IPS-18c (cell line): Measurements from ENCODE around the gene ZNF358.
"Not testable (repeated sequence)": the region's sequence is repeated elsewhere in the genome, so short reads cannot be mapped to it uniquely, and the experiment has no call there.

Source experiments
- H3K4me3 ChIP-seq: 2 replicates; pipeline ENCODE4 v1.7.0; 2013; ENCODE audit warnings: low read depth, mild to moderate bottlenecking, low read length, moderate library complexity; ENCODE audit not compliant: insufficient read depth
- H3K9me3 ChIP-seq: one replicate; pipeline ENCODE4 v1.6.1; 2013; ENCODE audit warnings: mild to moderate bottlenecking, low read length, moderate library complexity; ENCODE audit not compliant: control insufficient read depth, insufficient read depth

ZNF358 gene

GRCh38 chr19:7527516-7528191, 11.8 kb downstream of the ZNF358 start:
- Histone ChIP-seq H3K4me3 (no peak overlapping the region), H3K9me3 (no peaks in the 10 kb centered on the region)

- Histone ChIP-seq H3K9me3 (no peaks in the 10 kb centered on the region), H3K4me3 (no peak overlapping the region)
Measured at GRCh38 chr19:7528192-7528519, 12.3 kb downstream of the ZNF358 start.

- no peak overlapping the region for H3K4me3 ChIP-seq
- no peaks in the 10 kb centered on the region for H3K9me3 ChIP-seq
Measured at GRCh38 chr19:7528522-7529245, 12.8 kb downstream of the ZNF358 start.

- Histone ChIP-seq H3K9me3 (no peaks in the 10 kb centered on the region), H3K4me3 (no peak overlapping the region)
Measured at GRCh38 chr19:7529246-7529600, 13.3 kb downstream of the ZNF358 start.

- Histone ChIP-seq H3K9me3 (no peaks in the 10 kb centered on the region), H3K4me3 (no peak overlapping the region)
Measured at GRCh38 chr19:7529610-7530490, 13.9 kb downstream of the ZNF358 start.

- peak overlapping the region; percentile 56 for H3K4me3 ChIP-seq
Measured at GRCh38 chr19:7533281-7533885, 17.5 kb downstream of the ZNF358 start.

GRCh38 chr19:7533925-7534480, 18.1 kb downstream of the ZNF358 start:
- Histone ChIP-seq H3K4me3 (peak overlapping the region; percentile 82), H3K9me3 (no peaks in the 10 kb centered on the region)

More at GRCh38 chr19:7533281-7533885, 17.5 kb downstream of the ZNF358 start:
- H3K9me3 ChIP-seq, result no peaks in the 10 kb centered on the region

GRCh38 chr19:7534531-7535046, 18.7 kb downstream of the ZNF358 start:
- no peaks in the 10 kb centered on the region for H3K9me3 ChIP-seq

GRCh38 chr19:7535047-7535997, 19.4 kb downstream of the ZNF358 start, which contains the start of gene PNPLA6:
TSS of gene PNPLA6 (plus strand) at chr19:7535717. CDS start at chr19:7535789, 72 bp downstream.
- Histone ChIP-seq H3K9me3 (peaks cover 2% of the 10 kb centered on the region), H3K4me3 (peak within 1 kb of the TSS; percentile 82)

More at GRCh38 chr19:7534531-7535046, 18.7 kb downstream of the ZNF358 start:
- peak overlapping the region; percentile 82 for H3K4me3 ChIP-seq

- H3K4me3 ChIP-seq, result peak overlapping the region; percentile 82
- peaks cover 2% of the 10 kb centered on the region for H3K9me3 ChIP-seq
Measured at GRCh38 chr19:7535998-7536695, 20.2 kb downstream of the ZNF358 start.

GRCh38 chr19:7538990-7539389, 23.1 kb downstream of the ZNF358 start:
- H3K4me3 ChIP-seq, H3K9me3 ChIP-seq: not testable (repeated sequence)

GRCh38 chr19:7539827-7540425, 24.0 kb downstream of the ZNF358 start:
- Histone ChIP-seq H3K9me3 (peaks cover 2% of the 10 kb centered on the region), H3K4me3 (no peak overlapping the region)

- Histone ChIP-seq H3K4me3 (no peak overlapping the region), H3K9me3 (peaks cover 2% of the 10 kb centered on the region)
Measured at GRCh38 chr19:7540761-7541474, 25.0 kb downstream of the ZNF358 start.

- no peak overlapping the region for H3K4me3 ChIP-seq
- peaks cover 2% of the 10 kb centered on the region for H3K9me3 ChIP-seq
Measured at GRCh38 chr19:7541475-7541824, 25.5 kb downstream of the ZNF358 start.
